Vagina (tissue), 2 donors: Measurements from ENCODE around the gene SLC30A5.

Experiments
- CTCF ChIP-seq, 3 experiments: fragments of 450-650 bp in 2 of 3; fragments of 200-600 bp in 1 of 3; sonication (generic) in 1 of 3; IDR thresholded peaks; one replicate each; pipeline ENCODE4 v1.5.1; 2017 to 2019; ENCODE audit warnings: antibody characterized with exemption in 3 of 3, mild to moderate bottlenecking in 2 of 3, moderate library complexity in 2 of 3
- POLR2A ChIP-seq, 2 donors: fragments of 450-650 bp; IDR thresholded peaks; one replicate each; pipeline ENCODE4 v1.6.1; 2017; ENCODE audit warnings: antibody characterized with exemption in 2 of 2, mild to moderate bottlenecking in 2 of 2, moderate library complexity in 2 of 2

GRCh38 chr5:69103521-69103920 is 9.7 kb downstream of the SLC30A5 start:
- TF ChIP-seq POLR2A (IDR thresholded peaks at IDR 0.05) = no peak
- no peak for TF ChIP-seq CTCF (IDR thresholded peaks at IDR 0.05)
